IMR-90 (cell line): ENCODE data around the gene EPS8. TPM values are rescaled to one million over a fixed set of nuclear protein-coding genes. Genes with fewer than 3 reads are reported as not detected.

Source experiments
- ATAC-seq: fragments of 200-7000 bp; cut with Tn5 transposase; 2 replicates; pipeline ENCODE4 v1.9.1; 2020; ENCODE audit warnings: low read depth, mild to moderate bottlenecking, moderate library complexity
- BruUV-seq: library from RNA; stranded (reverse); fragments of 400-500 nt; replicated peaks from 2 replicates; lab custom pipeline; 2021; lab: Mats Ljungman, UMichigan
- CTCF ChIA-PET: fragments of 300-600 bp; formaldehyde crosslinking; extraction: SDS; loops from one replicate; lab custom pipeline; 2021; ENCODE audit warnings: antibody characterized with exemption; lab: Yijun Ruan, JAX
- POLR2A ChIA-PET: fragments of 300-600 bp; sonication (Branson Sonifier 250); formaldehyde crosslinking; loops from one replicate; lab custom pipeline; 2022; ENCODE audit warnings: antibody characterized with exemption; ENCODE audit not compliant: unreplicated experiment; lab: Charles Lee
- DNase-seq: peaks from one replicate; pipeline ENCODE4 v3.0.0; 2013
- H2AFZ ChIP-seq: replicated peaks from 2 replicates; pipeline ENCODE3; 2013; ENCODE audit warnings: low read length, mild to moderate bottlenecking; ENCODE audit not compliant: poor library complexity
- H2AK5ac ChIP-seq: 2 replicates; pipeline ENCODE4 v1.6.1; 2013; ENCODE audit warnings: low read depth, low read length, inconsistent platforms
- H2AK9ac ChIP-seq: replicated peaks from 2 replicates; pipeline ENCODE3; 2013; ENCODE audit warnings: mild to moderate bottlenecking, low read depth, low read length, moderate library complexity; ENCODE audit not compliant: poor library complexity
- H2BK120ac ChIP-seq: 2 replicates; pipeline ENCODE4 v1.6.1; 2013; ENCODE audit warnings: low read depth, low read length, inconsistent platforms
- H2BK15ac ChIP-seq: 3 replicates; pipeline ENCODE4 v1.6.1; 2013; ENCODE audit warnings: low read depth, low read length, inconsistent platforms
- H2BK20ac ChIP-seq: 2 replicates; pipeline ENCODE4 v1.6.1; 2013; ENCODE audit warnings: low read depth, mild to moderate bottlenecking, inconsistent platforms, low read length, moderate library complexity
- H2BK5ac ChIP-seq: 2 replicates; pipeline ENCODE4 v1.6.1; 2013; ENCODE audit warnings: mild to moderate bottlenecking, low read depth, low read length, inconsistent platforms; ENCODE audit not compliant: poor library complexity, severe bottlenecking
- H3K14ac ChIP-seq: replicated peaks from 2 replicates; pipeline ENCODE4 v1.6.1; 2013; ENCODE audit warnings: low read depth, low read length, inconsistent platforms
- H3K18ac ChIP-seq: 2 replicates; pipeline ENCODE4 v1.6.1; 2013; ENCODE audit warnings: low read depth, low read length, control low read depth
- H3K23ac ChIP-seq: 2 replicates; pipeline ENCODE4 v1.6.1; 2013; ENCODE audit warnings: low read depth, low read length, inconsistent platforms
- H3K27ac ChIP-seq: 2 replicates; pipeline ENCODE4 v1.5.1; 2013; ENCODE audit warnings: mild to moderate bottlenecking, control low read depth, low read length; ENCODE audit not compliant: insufficient read depth
- H3K27me3 ChIP-seq: 2 replicates; pipeline ENCODE4 v1.6.1; 2013; ENCODE audit warnings: low read length; ENCODE audit not compliant: control insufficient read depth, insufficient read depth
- H3K36me3 ChIP-seq: 2 replicates; pipeline ENCODE4 v1.6.1; 2013; ENCODE audit warnings: low read length, mixed read lengths; ENCODE audit not compliant: control insufficient read depth, insufficient read depth
- H3K4ac ChIP-seq: 2 replicates; pipeline ENCODE4 v1.6.1; 2013; ENCODE audit warnings: low read depth, low read length, inconsistent platforms
- H3K4me1 ChIP-seq: 2 replicates; pipeline ENCODE4 v1.6.1; 2013; ENCODE audit warnings: low read length, mixed read lengths; ENCODE audit not compliant: control insufficient read depth, insufficient read depth
- H3K4me2 ChIP-seq: 2 replicates; pipeline ENCODE4 v1.6.1; 2013; ENCODE audit warnings: low read depth, mild to moderate bottlenecking, control low read depth, low read length, moderate library complexity
- H3K4me3 ChIP-seq: 2 replicates; pipeline ENCODE4 v1.5.1; 2013; ENCODE audit warnings: low read depth, mild to moderate bottlenecking, control low read depth, low read length, moderate library complexity; ENCODE audit not compliant: insufficient read depth
- H3K56ac ChIP-seq: 2 replicates; pipeline ENCODE4 v1.6.1; 2013; ENCODE audit warnings: low read length, inconsistent platforms; ENCODE audit not compliant: insufficient read depth; ENCODE audit errors: extremely low read depth
- H3K79me1 ChIP-seq, 2 experiments: 2 replicates each; pipeline ENCODE4 v1.6.1; 2013; ENCODE audit warnings: low read length in 2 of 2, inconsistent platforms in 1 of 2, low read depth in 1 of 2
- H3K9ac ChIP-seq: 2 replicates; pipeline ENCODE4 v1.6.1; 2013; ENCODE audit warnings: low read depth, low read length, control low read depth
- H3K9me1 ChIP-seq: 2 replicates; pipeline ENCODE4 v1.6.1; 2013; ENCODE audit warnings: low read length, inconsistent platforms; ENCODE audit not compliant: insufficient read depth
- H3K9me3 ChIP-seq: 2 replicates; pipeline ENCODE4 v1.6.1; 2013; ENCODE audit warnings: low read length; ENCODE audit not compliant: control insufficient read depth, insufficient read depth
- H4K20me1 ChIP-seq: 2 replicates; pipeline ENCODE4 v1.6.1; 2013; ENCODE audit warnings: low read length, inconsistent platforms; ENCODE audit not compliant: insufficient read depth
- H4K5ac ChIP-seq: 2 replicates; pipeline ENCODE4 v1.6.1; 2013; ENCODE audit warnings: mild to moderate bottlenecking, low read depth, low read length, control low read depth
- H4K8ac ChIP-seq, 2 experiments: 2 replicates each; pipeline ENCODE4 v1.6.1; 2013; ENCODE audit warnings: low read depth in 2 of 2, low read length in 2 of 2, control low read depth in 1 of 2, inconsistent platforms in 1 of 2
- H4K91ac ChIP-seq: 2 replicates; pipeline ENCODE4 v1.6.1; 2013; ENCODE audit warnings: low read depth, low read length, inconsistent platforms; ENCODE audit not compliant: insufficient read depth
- BHLHE40 ChIP-seq: fragments of 150-350 bp; IDR thresholded peaks from 2 replicates; pipeline ENCODE4 v1.6.1; 2016; ENCODE audit warnings: mild to moderate bottlenecking, low read depth, low read length
- CEBPB ChIP-seq: IDR thresholded peaks from 2 replicates; pipeline ENCODE4 v1.6.1; 2012; ENCODE audit warnings: low read depth, low read length, improper control_type of control experiment
- CHD1 ChIP-seq: IDR thresholded peaks from 2 replicates; pipeline ENCODE4 v1.6.1; 2012; ENCODE audit warnings: low read depth, low read length, improper control_type of control experiment
- FOS ChIP-seq: fragments of 150-350 bp; IDR thresholded peaks from 2 replicates; pipeline ENCODE4 v1.6.1; 2016; ENCODE audit warnings: low read depth, low read length
- MAFK ChIP-seq: IDR thresholded peaks from 2 replicates; pipeline ENCODE4 v1.6.1; 2012; ENCODE audit warnings: low read depth, low read length, improper control_type of control experiment
- MAZ ChIP-seq: IDR thresholded peaks from 2 replicates; pipeline ENCODE4 v1.6.1; 2012; ENCODE audit warnings: low read depth, mild to moderate bottlenecking, low read length, improper control_type of control experiment, moderate library complexity, borderline replicate concordance
- MXI1 ChIP-seq: IDR thresholded peaks from 2 replicates; pipeline ENCODE4 v1.6.1; 2012; ENCODE audit warnings: low read depth, mild to moderate bottlenecking, low read length, moderate library complexity, borderline replicate concordance
- NFE2L2 ChIP-seq: fragments of 150-350 bp; IDR thresholded peaks from 2 replicates; pipeline ENCODE4 v1.6.1; 2016; ENCODE audit warnings: low read depth, mild to moderate bottlenecking, low read length
- POLR2A ChIP-seq: IDR thresholded peaks from 2 replicates; pipeline ENCODE4 v1.6.1; 2012; ENCODE audit warnings: mild to moderate bottlenecking, low read depth, low read length
- RAD21 ChIP-seq: IDR thresholded peaks from 2 replicates; pipeline ENCODE4 v1.6.1; 2012; ENCODE audit warnings: low read length, improper control_type of control experiment
- RCOR1 ChIP-seq: IDR thresholded peaks from 2 replicates; pipeline ENCODE4 v1.6.1; 2012; ENCODE audit warnings: mild to moderate bottlenecking, low read length, improper control_type of control experiment; ENCODE audit not compliant: insufficient replicate concordance
- RFX5 ChIP-seq: IDR thresholded peaks from 2 replicates; pipeline ENCODE4 v1.8.0; 2012; ENCODE audit warnings: low read depth, mild to moderate bottlenecking, low read length, moderate library complexity
- SMC3 ChIP-seq: fragments of 150-350 bp; IDR thresholded peaks from 2 replicates; pipeline ENCODE4 v1.6.1; 2016; ENCODE audit warnings: low read depth, mild to moderate bottlenecking, antibody characterized with exemption, low read length, moderate library complexity
- WGBS, 2 experiments: methylation state at CpG; one replicate each; pipeline versions ENCODE4 v1.1.5 to v1.1.7; 2013; ENCODE audit warnings: missing lambda C conversion rate in 2 of 2; ENCODE audit not compliant: insufficient read length in 1 of 2; ENCODE audit errors: extremely low coverage in 2 of 2; 5-methylcytosine and 5-hydroxymethylcytosine counted together
- dilution Hi-C: fragments of 300-500 bp; cut with HindIII; formaldehyde crosslinking; loops from one replicate; pipeline ENCODE4 v1.14.3; 2018; ENCODE audit warnings: low sequenced_read_pairs; ENCODE audit not compliant: unreplicated experiment
- in situ Hi-C: fragments of 300-500 bp; cut with MboI; formaldehyde crosslinking; loops from 3 replicates; pipeline ENCODE4 v1.14.3; 2019; ENCODE audit warnings: low sequenced_read_pairs, inconsistent platforms, mixed read lengths
- intact Hi-C: fragments of 100-400 bp; cut with micrococcal nuclease; formaldehyde crosslinking; loops from 2 replicates; pipeline ENCODE4 v1.10.0; 2022
- polyA plus RNA-seq, 3 experiments: library from polyadenylated mRNA; depleted of rRNA; stranded (reverse); fragments of >200 nt; gene quantifications; 2 replicates each; pipeline ENCODE4 v1.2.3, GENCODE V29; 2012; ENCODE audit warnings: low replicate concordance in 1 of 3
- total RNA-seq: library from RNA; depleted of rRNA; stranded (reverse); fragments of >200 nt; gene quantifications from 2 replicates; pipeline ENCODE4 v1.2.3, GENCODE V29; 2012
- TF ChIP-seq, protein P1 (sequence below): fragments of 150-350 bp; IDR thresholded peaks from 2 replicates; pipeline ENCODE4 v1.6.1; 2017; ENCODE audit warnings: mild to moderate bottlenecking, antibody characterized with exemption, low read length, low read depth
- TF ChIP-seq, protein P2 (sequence below): fragments of 150-350 bp; IDR thresholded peaks from 2 replicates; pipeline ENCODE4 v1.6.1; 2016; ENCODE audit warnings: low read depth, mild to moderate bottlenecking, low read length, moderate library complexity, borderline replicate concordance
- TF ChIP-seq, protein P3 (sequence below): conservative IDR thresholded peaks from 2 replicates; pipeline ENCODE4 v1.5.1; 2012; ENCODE audit warnings: mild to moderate bottlenecking, low read depth, low read length, improper control_type of control experiment

EPS8 gene
- total and polyA plus RNA-seq, 2 of the 4 experiments (the other 2 are of a cell fraction), result 45.1 to 104 TPM

DNA sequence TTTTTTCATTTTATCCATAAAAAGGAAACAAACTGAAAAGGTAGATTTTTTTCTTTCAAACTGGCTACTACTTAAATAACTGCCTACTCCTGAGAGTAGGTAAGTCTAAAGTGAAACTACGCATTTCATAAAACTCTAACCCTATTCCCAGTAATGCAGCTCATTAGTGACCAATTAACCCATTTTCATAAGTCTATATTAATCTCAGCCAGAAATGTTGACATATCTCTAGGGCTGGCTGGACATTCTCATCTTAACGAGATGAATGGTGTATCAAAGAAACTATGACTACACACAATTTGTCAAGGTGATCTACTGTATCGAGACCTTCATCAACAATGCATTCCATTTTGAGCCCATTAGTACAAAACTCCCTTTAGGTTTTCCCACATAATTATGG lies 57.2 kb downstream of the EPS8 start:
- no peaks in the 10 kb centered on the region for H3K9me3 ChIP-seq
- BruUV-seq, result no TSS peak

More for the DNA sequence above, 57.2 kb downstream of the EPS8 start:
- Histone ChIP-seq H3K14ac (no peak overlapping the region), H2AK5ac (no peak overlapping the region), H2AFZ (no peak overlapping the region), H3K23ac (no peak overlapping the region), H3K18ac (no peak overlapping the region), H3K79me1 (peaks cover 15 to 37% of the 10 kb centered on the region in 2 experiments), H3K4me3 (no peak overlapping the region), H4K8ac (no peak overlapping the region; a peak in 1 of 4 replicates), H3K9ac (no peak overlapping the region), H3K56ac (no peak overlapping the region), H2AK9ac (no peak overlapping the region), H3K4ac (no peak overlapping the region), H3K4me2 (no peak overlapping the region), H2BK120ac (no peak overlapping the region), H4K91ac (no peak overlapping the region), H3K27ac (no peak overlapping the region), H3K27me3 (no peaks in the 10 kb centered on the region), H4K20me1 (no peaks in the 10 kb centered on the region), H3K9me1 (no peaks in the 10 kb centered on the region), H2BK20ac (no peak overlapping the region), H2BK5ac (no peak overlapping the region), H3K36me3 (no peaks in the 10 kb centered on the region), H2BK15ac (no peak overlapping the region), H3K4me1 (peaks cover 5% of the 10 kb centered on the region; the same call in 1 of the 2 replicates), H4K5ac (no peak overlapping the region)
- no peak for DNase-seq
- intact Hi-C loops (no loop called here), dilution Hi-C loops (no loop called here), in situ Hi-C loops (no loop called here)
- ChIA-PET POLR2A (no interaction called here), CTCF (interaction anchor here (0.6 kb wide), 1 partner anchor 69 kb away, joined by 3 read pairs; no protein-coding TSS in a partner anchor)
- no CpG with 5 or more reads among the region's 3 CpGs for WGBS, 2 experiments
- TF ChIP-seq MAFK (no peak), POLR2A (no peak), RAD21 (no peak), RFX5 (no peak), MXI1 (no peak), SMC3 (no peak), NFE2L2 (no peak), MAZ (no peak), CHD1 (no peak), FOS (no peak), RCOR1 (no peak), CEBPB (no peak), BHLHE40 (no peak)
- TF ChIP-seq, protein P1, sequence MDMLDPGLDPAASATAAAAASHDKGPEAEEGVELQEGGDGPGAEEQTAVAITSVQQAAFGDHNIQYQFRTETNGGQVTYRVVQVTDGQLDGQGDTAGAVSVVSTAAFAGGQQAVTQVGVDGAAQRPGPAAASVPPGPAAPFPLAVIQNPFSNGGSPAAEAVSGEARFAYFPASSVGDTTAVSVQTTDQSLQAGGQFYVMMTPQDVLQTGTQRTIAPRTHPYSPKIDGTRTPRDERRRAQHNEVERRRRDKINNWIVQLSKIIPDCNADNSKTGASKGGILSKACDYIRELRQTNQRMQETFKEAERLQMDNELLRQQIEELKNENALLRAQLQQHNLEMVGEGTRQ, result no peak
- TF ChIP-seq, protein P2, sequence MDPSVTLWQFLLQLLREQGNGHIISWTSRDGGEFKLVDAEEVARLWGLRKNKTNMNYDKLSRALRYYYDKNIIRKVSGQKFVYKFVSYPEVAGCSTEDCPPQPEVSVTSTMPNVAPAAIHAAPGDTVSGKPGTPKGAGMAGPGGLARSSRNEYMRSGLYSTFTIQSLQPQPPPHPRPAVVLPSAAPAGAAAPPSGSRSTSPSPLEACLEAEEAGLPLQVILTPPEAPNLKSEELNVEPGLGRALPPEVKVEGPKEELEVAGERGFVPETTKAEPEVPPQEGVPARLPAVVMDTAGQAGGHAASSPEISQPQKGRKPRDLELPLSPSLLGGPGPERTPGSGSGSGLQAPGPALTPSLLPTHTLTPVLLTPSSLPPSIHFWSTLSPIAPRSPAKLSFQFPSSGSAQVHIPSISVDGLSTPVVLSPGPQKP, result no peak
- TF ChIP-seq, protein P3, sequence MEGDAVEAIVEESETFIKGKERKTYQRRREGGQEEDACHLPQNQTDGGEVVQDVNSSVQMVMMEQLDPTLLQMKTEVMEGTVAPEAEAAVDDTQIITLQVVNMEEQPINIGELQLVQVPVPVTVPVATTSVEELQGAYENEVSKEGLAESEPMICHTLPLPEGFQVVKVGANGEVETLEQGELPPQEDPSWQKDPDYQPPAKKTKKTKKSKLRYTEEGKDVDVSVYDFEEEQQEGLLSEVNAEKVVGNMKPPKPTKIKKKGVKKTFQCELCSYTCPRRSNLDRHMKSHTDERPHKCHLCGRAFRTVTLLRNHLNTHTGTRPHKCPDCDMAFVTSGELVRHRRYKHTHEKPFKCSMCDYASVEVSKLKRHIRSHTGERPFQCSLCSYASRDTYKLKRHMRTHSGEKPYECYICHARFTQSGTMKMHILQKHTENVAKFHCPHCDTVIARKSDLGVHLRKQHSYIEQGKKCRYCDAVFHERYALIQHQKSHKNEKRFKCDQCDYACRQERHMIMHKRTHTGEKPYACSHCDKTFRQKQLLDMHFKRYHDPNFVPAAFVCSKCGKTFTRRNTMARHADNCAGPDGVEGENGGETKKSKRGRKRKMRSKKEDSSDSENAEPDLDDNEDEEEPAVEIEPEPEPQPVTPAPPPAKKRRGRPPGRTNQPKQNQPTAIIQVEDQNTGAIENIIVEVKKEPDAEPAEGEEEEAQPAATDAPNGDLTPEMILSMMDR, result no peak
- ATAC-seq, result no peak
